CD14-positive monocyte (primary cell): ENCODE results near the gene CYP1A1. TPM values are rescaled to one million over a fixed set of nuclear protein-coding genes. Genes with fewer than 3 reads are reported as not detected.

Source experiments
- DNase-seq, 3 donors: peaks; one replicate each; pipeline ENCODE4 v3.0.0-alpha.2; 2011 to 2022
- H2AFZ ChIP-seq: 2 replicates; pipeline ENCODE4 v1.6.0; 2012; ENCODE audit warnings: mild to moderate bottlenecking, low read depth, low read length, inconsistent platforms; ENCODE audit not compliant: insufficient read depth, poor library complexity, severe bottlenecking
- H3K27ac ChIP-seq, 2 donors: 1 replicate in 1 of 2; 2 replicates in 1 of 2; pipeline ENCODE4 v1.5.1; 2012 to 2013; ENCODE audit warnings: low read length in 2 of 2, control low read depth in 1 of 2, inconsistent platforms in 1 of 2, low read depth in 1 of 2, mild to moderate bottlenecking in 1 of 2
- H3K27me3 ChIP-seq, 2 donors: one replicate each; pipeline versions ENCODE4 v1.6.0 to v1.6.1; 2011 to 2013; ENCODE audit warnings: low read length in 2 of 2; ENCODE audit not compliant: control insufficient read depth in 2 of 2, insufficient read depth in 2 of 2
- H3K36me3 ChIP-seq, 2 donors: replicated peaks in 1 of 2; 1 replicate in 1 of 2; 2 replicates in 1 of 2; pipeline versions ENCODE4 v1.5.1 to v1.6.1; 2012 to 2013; ENCODE audit warnings: low read length in 2 of 2, control low read depth in 1 of 2, inconsistent platforms in 1 of 2, mild to moderate bottlenecking in 1 of 2; ENCODE audit not compliant: insufficient read depth in 2 of 2, control insufficient read depth in 1 of 2
- H3K4me1 ChIP-seq, 2 donors: 1 replicate in 1 of 2; 2 replicates in 1 of 2; pipeline versions ENCODE4 v1.5.1 to v1.6.1; 2012 to 2013; ENCODE audit warnings: low read length in 2 of 2, control low read depth in 1 of 2, inconsistent platforms in 1 of 2, mild to moderate bottlenecking in 1 of 2, moderate library complexity in 1 of 2; ENCODE audit not compliant: insufficient read depth in 2 of 2, control insufficient read depth in 1 of 2
- H3K4me2 ChIP-seq: replicated peaks from 2 replicates; pipeline ENCODE3; 2012; ENCODE audit warnings: low read length, moderate library complexity, mild to moderate bottlenecking; ENCODE audit not compliant: poor library complexity, severe bottlenecking; ENCODE audit errors: extremely low read depth
- H3K4me3 ChIP-seq, 3 experiments: fragments of 200-600 bp in 1 of 3; sonication (generic) in 1 of 3; replicated peaks in 1 of 3; 1 replicate in 2 of 3; 2 replicates in 1 of 3; pipeline ENCODE4 v1.5.1; 2011 to 2013; ENCODE audit warnings: low read length in 3 of 3, mild to moderate bottlenecking in 3 of 3, control low read depth in 2 of 3, low read depth in 2 of 3, inconsistent platforms in 1 of 3, moderate library complexity in 1 of 3
- H3K79me2 ChIP-seq: 2 replicates; pipeline ENCODE4 v1.6.0; 2012; ENCODE audit warnings: mild to moderate bottlenecking, control low read depth, inconsistent platforms, low read length, moderate library complexity; ENCODE audit not compliant: insufficient read depth
- H3K9ac ChIP-seq: 2 replicates; pipeline ENCODE4 v1.6.0; 2017; ENCODE audit warnings: low read length, mild to moderate bottlenecking; ENCODE audit not compliant: insufficient read depth, poor library complexity, severe bottlenecking
- H3K9me3 ChIP-seq, 2 donors: replicated peaks in 1 of 2; 1 replicate in 1 of 2; 2 replicates in 1 of 2; pipeline versions ENCODE4 v1.5.1 to v1.6.1; 2012 to 2013; ENCODE audit warnings: low read length in 2 of 2, control low read depth in 1 of 2; ENCODE audit not compliant: control insufficient read depth in 1 of 2, insufficient read depth in 1 of 2
- H4K20me1 ChIP-seq: 2 replicates; pipeline ENCODE4 v1.6.0; 2012; ENCODE audit warnings: mild to moderate bottlenecking, low read length, control low read depth, moderate library complexity; ENCODE audit not compliant: insufficient read depth
- H3K27ac Mint-ChIP-seq, 7 donors: one replicate each; pipeline ENCODE4 v1.8.0; 2020; ENCODE audit warnings: mild to moderate bottlenecking in 7 of 7, mixed read lengths in 7 of 7, moderate library complexity in 6 of 7, inconsistent platforms in 2 of 7
- H3K27me3 Mint-ChIP-seq, 3 donors: one replicate each; pipeline ENCODE4 v1.8.0; 2021 to 2022; ENCODE audit warnings: low read depth in 3 of 3, mild to moderate bottlenecking in 3 of 3, mixed read lengths in 3 of 3, moderate library complexity in 3 of 3, inconsistent platforms in 1 of 3
- H3K36me3 Mint-ChIP-seq, 2 donors: one replicate each; pipeline ENCODE4 v1.8.0; 2020; ENCODE audit warnings: mixed read lengths in 2 of 2, inconsistent platforms in 1 of 2, mild to moderate bottlenecking in 1 of 2
- H3K4me1 Mint-ChIP-seq: one replicate; pipeline ENCODE4 v1.8.0; 2020; ENCODE audit warnings: mild to moderate bottlenecking, mixed read lengths
- H3K4me3 Mint-ChIP-seq, 2 donors: one replicate each; pipeline ENCODE4 v1.8.0; 2020; ENCODE audit warnings: mild to moderate bottlenecking in 2 of 2, mixed read lengths in 2 of 2, moderate library complexity in 1 of 2
- H3K9me3 Mint-ChIP-seq, 7 donors: one replicate each; pipeline ENCODE4 v1.8.0; 2020 to 2022; ENCODE audit warnings: mixed read lengths in 7 of 7, mild to moderate bottlenecking in 6 of 7, moderate library complexity in 6 of 7, inconsistent platforms in 2 of 7
- CTCF ChIP-seq: fragments of 200-600 bp; IDR thresholded peaks from one replicate; pipeline ENCODE4 v1.8.0; 2022; ENCODE audit warnings: antibody characterized with exemption, mild to moderate bottlenecking
- WGBS: methylation state at CpG from one replicate; pipeline ENCODE4 v1.1.5; 2013; ENCODE audit warnings: missing lambda C conversion rate; ENCODE audit not compliant: insufficient coverage; 5-methylcytosine and 5-hydroxymethylcytosine counted together
- intact Hi-C, 2 donors: fragments of 100-400 bp; cut with micrococcal nuclease; formaldehyde crosslinking; loops; one replicate each; pipeline versions ENCODE4 v1.15.0 to v1.15.1; 2023
- polyA plus RNA-seq, 3 donors: library from polyadenylated mRNA; depleted of rRNA in 1 of 3; unstranded in 2 of 3; stranded (reverse) in 1 of 3; fragments of 300-500 nt in 2 of 3; fragments of >200 nt in 1 of 3; fragmentation: Illumina TruSeq in 2 of 3; gene quantifications; 1 replicate in 2 of 3; 2 replicates in 1 of 3; pipeline ENCODE4 v1.2.3, GENCODE V29; 2012 to 2021

The CYP1A1 gene
- polyA plus RNA-seq, 3 donors: 0.16 TPM; not detected in 2

GRCh38 chr15:74696398-74696729 lies 29.0 kb downstream of the CYP1A1 start:
- peak overlapping the region; percentile 90 for H2AFZ ChIP-seq
- H3K27ac Mint-ChIP-seq: peak overlapping the region; percentile 25 to 99 (median 97)
- H3K36me3 Mint-ChIP-seq: peaks cover 0 to 3% of the 10 kb centered on the region in 2 donors
- peak overlapping the region; percentile 88 for H3K9ac ChIP-seq
- no peak for DNase-seq
- no peaks in the 10 kb centered on the region for H3K9me3 ChIP-seq
- H3K4me3 Mint-ChIP-seq: peak overlapping the region; percentile 100
- peak overlapping the region; percentile 59 to 100 (median 85) for H3K4me3 ChIP-seq
- no peaks in the 10 kb centered on the region for H3K36me3 ChIP-seq
- H3K4me2 ChIP-seq: peak overlapping the region; percentile 76
- H3K79me2 ChIP-seq: peaks cover 44% of the 10 kb centered on the region
- H3K4me1 ChIP-seq: peaks cover 14 to 17% of the 10 kb centered on the region in 2 donors
- intact Hi-C loops: no loop called here
- WGBS: 0% methylated on average over 1 of the region's 10 CpGs
- H4K20me1 ChIP-seq: no peaks in the 10 kb centered on the region
- no peak for TF ChIP-seq CTCF
- peaks cover 9 to 29% (median 15%) of the 10 kb centered on the region in 3 donors for H3K27me3 Mint-ChIP-seq
- H3K27ac ChIP-seq: peak overlapping the region in 1 of 2 donors; percentile 92
- peaks cover 0 to 2% of the 10 kb centered on the region in 2 donors for H3K27me3 ChIP-seq
- peaks cover 0 to 4% (median 1%) of the 10 kb centered on the region in 7 donors for H3K9me3 Mint-ChIP-seq
- H3K4me1 Mint-ChIP-seq: peaks cover 31% of the 10 kb centered on the region

- Mint-ChIP-seq H3K4me3 (peak within 1 kb of the TSS; percentile 100), H3K9me3 (peaks cover 0 to 4% (median 1%) of the 10 kb centered on the region in 7 donors), H3K4me1 (peaks cover 31% of the 10 kb centered on the region), H3K27me3 (peaks cover 8 to 23% (median 14%) of the 10 kb centered on the region in 3 donors), H3K27ac (peak within 1 kb of the TSS; percentile 95 to 99 (median 97)), H3K36me3 (peaks cover 1 to 3% of the 10 kb centered on the region in 2 donors)
- TF ChIP-seq CTCF: no peak
- Histone ChIP-seq H3K9me3 (no peaks in the 10 kb centered on the region), H3K4me2 (peak within 1 kb of the TSS; percentile 76), H2AFZ (peak within 1 kb of the TSS; percentile 90), H3K9ac (peak within 1 kb of the TSS; percentile 88), H4K20me1 (no peaks in the 10 kb centered on the region), H3K27ac (peak within 1 kb of the TSS; percentile 46 to 92), H3K79me2 (peaks cover 47% of the 10 kb centered on the region), H3K36me3 (no peaks in the 10 kb centered on the region), H3K4me3 (peak within 1 kb of the TSS; percentile 59 to 100 (median 85)), H3K27me3 (peaks cover 0 to 2% of the 10 kb centered on the region in 2 donors), H3K4me1 (peaks cover 14 to 17% of the 10 kb centered on the region in 2 donors)
- peak; percentile 65 to 80 (median 73) for DNase-seq
- intact Hi-C loops: no loop called here
- WGBS: under 1% methylated on average over 44 of the region's 46 CpGs
These were observed 29.5 kb downstream of the CYP1A1 start, which contains the start of gene EDC3 for GRCh38 chr15:74695597-74696397. Gene EDC3 (minus strand): TSS chr15:74696024. CDS start chr15:74675124, 20,900 bp downstream.
